Skeletal muscle tissue (tissue), 4 donors: ENCODE data around the gene PDSS2. TPM values are rescaled to one million over a fixed set of nuclear protein-coding genes. Genes with fewer than 3 reads are reported as not detected.
"Not testable (repeated sequence)": the region's sequence is repeated elsewhere in the genome, so short reads cannot be mapped to it uniquely, and the experiment has no call there.

ENCODE experiments used
- H3K27ac ChIP-seq: one replicate; pipeline ENCODE4 v1.7.0; 2013; ENCODE audit warnings: mild to moderate bottlenecking, low read depth, low read length, inconsistent platforms
- H3K27me3 ChIP-seq, 3 donors: one replicate each; pipeline ENCODE4 v1.7.0; 2013; ENCODE audit warnings: low read length in 3 of 3; ENCODE audit not compliant: control insufficient read depth in 3 of 3, insufficient read depth in 3 of 3
- H3K36me3 ChIP-seq, 3 donors: one replicate each; pipeline ENCODE4 v1.7.0; 2013; ENCODE audit warnings: low read length in 3 of 3; ENCODE audit not compliant: control insufficient read depth in 3 of 3, insufficient read depth in 3 of 3
- H3K4me1 ChIP-seq, 3 donors: one replicate each; pipeline ENCODE4 v1.7.0; 2013; ENCODE audit warnings: low read length in 3 of 3, mild to moderate bottlenecking in 3 of 3; ENCODE audit not compliant: control insufficient read depth in 3 of 3, insufficient read depth in 3 of 3
- H3K4me3 ChIP-seq, 3 donors: one replicate each; pipeline ENCODE4 v1.7.0; 2013; ENCODE audit warnings: low read length in 3 of 3
- H3K9ac ChIP-seq, 3 donors: one replicate each; pipeline ENCODE4 v1.7.0; 2013; ENCODE audit warnings: low read length in 3 of 3, mild to moderate bottlenecking in 3 of 3, moderate library complexity in 2 of 3, low read depth in 1 of 3
- H3K9me3 ChIP-seq, 3 donors: one replicate each; pipeline ENCODE4 v1.7.0; 2013; ENCODE audit warnings: low read length in 3 of 3; ENCODE audit not compliant: control insufficient read depth in 3 of 3
- total RNA-seq: library from RNA; depleted of rRNA; stranded (reverse); fragments of >200 nt; gene quantifications from one replicate; pipeline ENCODE4 v1.2.3, GENCODE V29; 2014
- donor health status: Osteomylitis.

Gene PDSS2
- total RNA-seq, 1 donor from 2014 or later = 6.8 TPM

DNA sequence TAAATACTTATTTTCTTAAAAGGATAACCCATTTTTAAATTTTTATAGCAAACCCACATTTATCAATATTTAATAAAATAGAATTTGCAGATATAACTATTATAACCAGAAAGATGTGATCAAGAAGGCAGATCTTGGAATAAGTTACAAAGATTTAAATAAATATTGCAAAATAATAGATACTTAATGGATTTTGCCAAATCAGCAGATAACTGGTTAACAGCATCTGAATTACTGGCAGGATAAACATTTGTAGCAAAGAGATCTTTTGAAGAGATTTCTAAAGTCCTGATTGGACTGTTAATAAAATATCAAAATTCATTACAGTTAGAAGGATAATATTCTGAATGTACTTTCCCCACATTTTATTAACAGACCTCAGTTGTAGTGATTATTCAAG, 144.2 kb downstream of the PDSS2 start:
- Histone ChIP-seq H3K27me3 (no peaks in the 10 kb centered on the region), H3K9ac (no peak overlapping the region), H3K4me3 (no peak overlapping the region), H3K9me3 (no peaks in the 10 kb centered on the region), H3K4me1 (peaks cover 0 to 2% (median 0%) of the 10 kb centered on the region in 3 donors), H3K36me3 (no peaks in the 10 kb centered on the region), H3K27ac (no peak overlapping the region)

DNA sequence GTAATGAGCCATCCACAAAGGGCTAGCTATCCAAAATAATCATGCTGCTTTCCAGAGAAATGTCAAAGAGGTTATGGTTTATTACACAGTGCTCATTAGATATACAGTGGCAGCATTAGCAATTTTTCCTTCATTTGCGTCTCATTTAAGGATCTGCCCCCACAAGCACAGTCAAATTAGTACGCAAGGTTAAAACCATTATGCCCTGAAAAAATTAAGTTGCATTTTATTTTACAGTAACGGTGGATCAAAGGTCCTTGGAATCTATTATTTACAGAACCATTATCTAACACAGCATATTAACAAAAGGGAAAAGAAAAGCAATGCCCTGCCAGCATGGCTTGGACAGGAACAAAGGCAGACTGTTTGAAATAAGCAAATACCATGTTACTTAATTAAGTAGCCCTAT, 144.8 kb downstream of the PDSS2 start:
- H3K4me1 ChIP-seq = peaks cover 0 to 2% (median 0%) of the 10 kb centered on the region in 3 donors
- no peaks in the 10 kb centered on the region for H3K9me3 ChIP-seq
- no peak overlapping the region for H3K27ac ChIP-seq
- no peaks in the 10 kb centered on the region for H3K27me3 ChIP-seq
- no peak overlapping the region for H3K4me3 ChIP-seq
- H3K36me3 ChIP-seq = no peaks in the 10 kb centered on the region
- no peak overlapping the region for H3K9ac ChIP-seq

DNA sequence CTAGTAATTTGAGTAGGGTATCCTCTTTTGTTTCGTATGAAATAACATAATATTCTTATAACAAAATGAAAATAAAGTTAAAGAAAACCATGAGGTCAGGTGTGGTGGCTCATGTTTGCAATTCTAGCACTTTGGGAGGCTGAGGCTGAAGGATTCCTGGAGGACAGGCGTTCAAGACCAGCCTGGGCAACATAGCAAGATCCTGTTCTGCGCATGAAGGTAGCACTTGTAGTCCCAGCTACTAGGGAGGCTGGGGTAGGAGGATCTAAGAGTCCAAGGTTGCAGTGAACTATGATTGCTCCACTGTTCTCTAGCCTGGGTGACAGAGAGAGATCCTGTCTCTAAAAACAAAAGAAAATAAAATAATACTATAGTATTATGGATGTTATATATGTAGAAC, 145.6 kb downstream of the PDSS2 start:
- H3K9me3 ChIP-seq = no peaks in the 10 kb centered on the region
- H3K36me3 ChIP-seq = no peaks in the 10 kb centered on the region
- H3K4me1 ChIP-seq = peaks cover 0 to 2% (median 0%) of the 10 kb centered on the region in 3 donors
- no peak overlapping the region for H3K27ac ChIP-seq
- H3K4me3 ChIP-seq = no peak overlapping the region
- H3K9ac ChIP-seq = no peak overlapping the region
- no peaks in the 10 kb centered on the region for H3K27me3 ChIP-seq

DNA sequence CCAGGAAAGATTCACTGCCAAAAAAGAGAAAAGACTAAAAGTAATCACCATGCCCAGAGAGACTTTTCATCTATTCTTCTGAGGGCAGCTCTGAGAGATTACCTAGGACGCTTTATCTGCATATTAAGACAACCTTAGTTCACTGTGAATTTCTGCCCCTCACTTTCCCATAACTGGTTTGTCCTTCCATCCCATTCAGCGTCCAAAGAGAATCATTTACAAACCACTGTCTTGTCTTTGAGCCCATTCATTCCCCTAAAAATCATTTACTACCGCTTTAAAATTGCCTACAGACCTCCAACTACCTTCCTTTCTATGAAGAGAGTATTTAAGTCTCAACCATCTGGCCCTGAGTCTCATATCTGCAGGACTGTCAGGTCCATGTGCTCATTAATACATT, 149.0 kb downstream of the PDSS2 start:
- H3K27ac ChIP-seq = no peak overlapping the region
- no peaks in the 10 kb centered on the region for H3K36me3 ChIP-seq

GRCh38 chr6:107308677-107309076, 150.7 kb downstream of the PDSS2 start:
- H3K4me3 ChIP-seq = no peak overlapping the region
- no peaks in the 10 kb centered on the region for H3K36me3 ChIP-seq
- no peaks in the 10 kb centered on the region for H3K4me1 ChIP-seq
- H3K9ac ChIP-seq = no peak overlapping the region
- no peak overlapping the region for H3K27ac ChIP-seq
- no peaks in the 10 kb centered on the region for H3K9me3 ChIP-seq
- H3K27me3 ChIP-seq = no peaks in the 10 kb centered on the region

More for the DNA sequence above, 149.0 kb downstream of the PDSS2 start:
- Histone ChIP-seq H3K27me3 (no peaks in the 10 kb centered on the region), H3K4me3 (no peak overlapping the region), H3K9ac (no peak overlapping the region), H3K4me1 (peaks cover 0 to 2% (median 0%) of the 10 kb centered on the region in 3 donors), H3K9me3 (no peaks in the 10 kb centered on the region)

DNA sequence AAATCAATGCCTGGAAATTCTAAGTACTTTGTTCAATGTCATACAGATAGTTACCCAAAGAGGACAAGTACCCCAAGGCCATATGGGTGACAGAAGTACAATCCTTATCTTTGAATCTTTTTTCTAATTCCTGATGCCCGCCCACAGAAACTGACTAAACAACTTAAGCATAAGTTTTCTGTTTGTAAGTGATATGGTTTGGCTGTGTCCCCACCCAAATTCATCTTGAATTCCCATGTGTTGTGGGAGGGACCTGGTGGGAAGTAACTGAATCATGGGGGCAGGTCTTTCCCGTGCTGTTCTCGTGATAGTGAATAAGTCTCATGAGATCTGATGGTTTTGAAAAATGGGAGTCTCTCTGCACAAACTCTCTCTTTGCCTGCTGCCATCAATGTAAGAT, 153.4 kb downstream of the PDSS2 start:
- not testable (repeated sequence) for H3K27ac ChIP-seq, H3K4me1 ChIP-seq, H3K9ac ChIP-seq, H3K36me3 ChIP-seq, H3K9me3 ChIP-seq, H3K4me3 ChIP-seq, H3K27me3 ChIP-seq

- H3K27me3 ChIP-seq = no peaks in the 10 kb centered on the region
- H3K9me3 ChIP-seq = no peaks in the 10 kb centered on the region
- H3K27ac ChIP-seq = no peak overlapping the region
- no peak overlapping the region for H3K9ac ChIP-seq
- H3K36me3 ChIP-seq = no peaks in the 10 kb centered on the region
- no peaks in the 10 kb centered on the region for H3K4me1 ChIP-seq
- no peak overlapping the region for H3K4me3 ChIP-seq
These were observed 154.0 kb downstream of the PDSS2 start for GRCh38 chr6:107305391-107305790.

DNA sequence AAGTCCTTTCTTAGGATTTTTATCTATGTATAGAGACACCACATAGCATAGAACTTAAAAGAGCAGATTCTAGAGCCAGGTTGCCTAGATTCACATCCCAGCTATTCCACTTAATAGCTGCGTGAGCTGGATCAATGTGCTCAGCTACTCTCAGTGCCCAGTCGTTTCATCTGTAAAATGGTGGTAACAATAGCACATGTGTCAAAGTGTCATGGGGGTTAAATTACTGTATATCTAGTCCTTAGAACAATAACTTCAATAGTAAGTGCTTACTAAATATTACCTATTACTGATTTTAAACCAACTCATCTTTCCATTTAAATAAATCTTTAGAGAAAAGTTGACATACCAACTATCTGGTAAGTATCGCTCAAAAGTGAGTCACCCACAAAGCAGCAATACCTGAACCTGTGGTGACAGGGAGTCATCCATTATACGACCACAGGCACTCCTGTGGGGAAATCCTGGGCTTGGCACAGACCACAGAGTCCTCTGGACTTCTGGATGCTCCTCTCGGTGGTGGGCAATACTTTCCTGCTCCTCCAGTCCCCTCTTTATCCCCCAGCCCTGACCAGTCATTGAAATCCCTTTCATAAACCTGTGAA, 154.8 kb downstream of the PDSS2 start:
- H3K27me3 ChIP-seq = no peaks in the 10 kb centered on the region
- no peak overlapping the region for H3K9ac ChIP-seq
- H3K9me3 ChIP-seq = no peaks in the 10 kb centered on the region
- no peak overlapping the region for H3K4me3 ChIP-seq
- no peaks in the 10 kb centered on the region for H3K4me1 ChIP-seq
- no peaks in the 10 kb centered on the region for H3K36me3 ChIP-seq
- no peak overlapping the region for H3K27ac ChIP-seq

DNA sequence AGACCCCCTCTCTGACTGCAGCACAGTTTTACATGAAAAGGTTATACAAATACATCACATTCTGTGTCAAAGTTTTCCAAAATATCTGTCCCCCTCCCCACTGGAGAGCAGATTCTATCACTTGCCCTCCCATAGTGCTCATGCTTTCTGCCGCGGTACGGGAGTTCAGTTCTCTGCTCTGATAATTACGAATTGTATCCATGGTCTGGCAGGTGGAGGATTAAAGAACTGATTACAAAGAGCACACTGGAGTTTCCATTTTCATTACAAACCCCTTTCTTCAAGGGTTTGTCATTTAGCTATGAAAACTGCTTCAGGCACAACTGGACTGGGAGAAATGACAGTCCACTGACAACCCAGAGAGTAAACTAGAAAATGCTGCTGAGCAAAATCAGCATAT, 166.0 kb downstream of the PDSS2 start:
- no peak overlapping the region for H3K9ac ChIP-seq
- H3K4me3 ChIP-seq = no peak overlapping the region
- H3K9me3 ChIP-seq = no peaks in the 10 kb centered on the region
- peaks cover 0 to 6% (median 4%) of the 10 kb centered on the region in 3 donors for H3K4me1 ChIP-seq
- no peaks in the 10 kb centered on the region for H3K36me3 ChIP-seq
- no peaks in the 10 kb centered on the region for H3K27me3 ChIP-seq
- no peak overlapping the region for H3K27ac ChIP-seq

- Histone ChIP-seq H3K4me3 (no peak overlapping the region), H3K4me1 (peaks cover 0 to 6% (median 4%) of the 10 kb centered on the region in 3 donors)
These were observed 166.6 kb downstream of the PDSS2 start for GRCh38 chr6:107292715-107293271.

More at GRCh38 chr6:107292715-107293271, 166.6 kb downstream of the PDSS2 start:
- Histone ChIP-seq H3K27ac (no peak overlapping the region), H3K36me3 (no peaks in the 10 kb centered on the region), H3K9ac (no peak overlapping the region), H3K27me3 (no peaks in the 10 kb centered on the region), H3K9me3 (no peaks in the 10 kb centered on the region)
